ENCODE results near the gene GGT1.
"Not testable (repeated sequence)": the region's sequence is repeated elsewhere in the genome, so short reads cannot be mapped to it uniquely, and the experiment has no call there.

GGT1 gene

DNA sequence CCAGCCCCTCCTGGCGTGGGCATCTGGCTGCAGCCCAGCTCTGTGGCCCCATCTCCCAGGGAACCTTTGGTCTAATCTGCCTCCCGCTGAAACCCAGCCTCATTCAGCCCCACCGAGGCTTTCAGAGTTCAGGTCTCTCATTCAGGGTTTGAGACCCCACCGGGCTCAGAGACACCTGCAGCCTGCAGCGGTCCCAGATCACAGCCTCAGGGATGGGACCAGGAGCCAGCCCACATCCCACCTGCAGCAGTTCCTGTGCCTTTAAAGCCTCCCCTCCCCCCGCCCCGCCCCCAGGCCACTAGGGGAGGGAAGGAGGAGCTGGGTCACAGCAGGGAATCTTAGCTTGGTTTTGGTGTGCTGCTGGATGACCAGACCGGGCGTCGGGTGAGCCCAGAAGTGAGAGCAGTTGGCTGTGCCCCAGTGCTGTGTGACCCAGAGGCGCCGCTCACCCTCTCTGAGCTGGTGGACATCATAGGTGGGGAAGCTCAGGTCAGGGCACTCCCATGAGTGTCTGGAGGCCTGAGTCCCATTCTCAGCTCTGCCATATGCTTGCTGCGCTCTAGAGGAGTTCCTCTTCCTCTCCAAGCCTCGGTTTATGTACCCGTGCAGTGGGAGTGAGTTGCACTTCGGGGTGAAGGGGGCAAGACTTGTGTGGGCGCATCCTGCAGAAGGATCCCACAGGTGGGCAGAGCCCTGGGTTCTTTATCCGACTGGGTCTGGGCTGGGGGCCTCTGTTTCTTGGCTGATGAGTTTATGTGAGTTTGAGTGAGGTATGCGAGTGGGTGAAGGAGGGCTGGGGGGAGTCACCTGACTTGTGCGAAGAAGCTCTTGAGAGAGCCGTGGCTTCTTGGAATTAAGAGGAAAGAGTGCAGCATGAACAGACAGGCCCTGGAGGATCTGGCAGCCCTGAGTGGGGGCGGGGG is at the start of gene GGT1:
TSS of gene GGT1 (plus strand) at position 347 of the 923 bp plus-strand sequence. CDS start 7,889 bp downstream, outside the sequence.
- not testable (repeated sequence) for DNase-seq

DNA sequence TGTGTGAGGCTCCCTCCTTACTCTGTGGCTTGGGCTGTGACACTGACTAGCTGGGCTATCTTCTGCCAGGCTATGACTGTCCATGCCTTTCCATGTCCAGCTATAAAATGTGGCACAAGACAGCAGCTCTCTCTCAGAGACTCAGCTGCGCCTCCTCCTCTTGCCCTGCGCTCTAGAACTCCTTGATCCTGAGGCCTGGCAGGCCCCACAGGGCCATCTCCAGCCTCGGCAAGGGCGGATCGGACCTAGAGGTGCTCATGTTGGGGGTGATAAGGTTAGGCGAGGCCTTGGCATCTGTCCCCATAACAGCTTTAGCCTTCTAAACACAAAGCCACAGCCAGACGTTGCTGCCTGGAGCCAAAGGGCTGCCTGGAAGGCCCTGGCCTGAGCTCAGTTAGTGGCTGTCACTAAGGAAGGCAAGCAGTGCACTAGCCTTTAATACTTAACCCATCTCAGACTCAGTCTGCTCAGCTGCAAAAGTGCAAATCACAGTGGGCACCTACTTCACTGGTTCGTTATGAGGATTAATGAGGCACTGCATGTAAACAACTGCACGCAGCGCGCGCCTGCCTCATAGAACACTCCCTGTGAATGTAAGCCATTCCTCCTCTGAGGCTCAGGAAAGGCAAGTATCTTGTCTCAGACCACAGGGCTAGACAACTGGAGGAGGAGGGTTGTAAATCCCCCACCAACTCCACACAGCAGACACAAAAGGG is 49.2 kb upstream of the GGT1 start:
- DNase-seq: no peak

GRCh38 chr22:24554313-24555164 is 48.5 kb upstream of the GGT1 start, which contains the start of gene GUCD1:
Gene GUCD1 (minus strand): TSS chr22:24555138. CDS start chr22:24554991, 147 bp downstream.
- peak; percentile 2 for DNase-seq

GRCh38 chr22:24555165-24556039 is 47.6 kb upstream of the GGT1 start, which contains the start of gene SNRPD3:
Gene SNRPD3 (plus strand): TSS chr22:24555999. CDS start chr22:24557675, 1,676 bp downstream.
- DNase-seq: peak; percentile 100

GRCh38 chr22:24559471-24559870 is 43.5 kb upstream of the GGT1 start:
- DNase-seq: no peak

DNA sequence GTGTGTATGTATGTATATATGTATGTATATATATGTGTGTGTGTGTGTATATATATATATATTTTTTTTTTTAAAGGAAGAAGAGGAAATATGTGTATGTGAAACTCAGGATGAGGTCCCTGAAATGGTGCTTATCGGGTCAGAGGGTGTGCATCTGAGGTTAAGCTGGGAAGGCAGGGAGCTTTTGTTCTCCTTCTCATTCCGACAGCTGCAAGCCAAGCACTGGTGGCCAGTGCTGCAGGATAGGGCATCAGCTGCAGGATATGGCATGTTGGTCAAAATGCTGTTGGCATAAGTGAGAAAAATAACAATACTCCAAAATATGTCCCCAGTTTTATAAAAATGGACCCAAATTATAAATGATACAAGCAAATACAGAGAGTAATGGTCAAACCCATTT is 39.7 kb upstream of the GGT1 start:
- no peak for DNase-seq

DNA sequence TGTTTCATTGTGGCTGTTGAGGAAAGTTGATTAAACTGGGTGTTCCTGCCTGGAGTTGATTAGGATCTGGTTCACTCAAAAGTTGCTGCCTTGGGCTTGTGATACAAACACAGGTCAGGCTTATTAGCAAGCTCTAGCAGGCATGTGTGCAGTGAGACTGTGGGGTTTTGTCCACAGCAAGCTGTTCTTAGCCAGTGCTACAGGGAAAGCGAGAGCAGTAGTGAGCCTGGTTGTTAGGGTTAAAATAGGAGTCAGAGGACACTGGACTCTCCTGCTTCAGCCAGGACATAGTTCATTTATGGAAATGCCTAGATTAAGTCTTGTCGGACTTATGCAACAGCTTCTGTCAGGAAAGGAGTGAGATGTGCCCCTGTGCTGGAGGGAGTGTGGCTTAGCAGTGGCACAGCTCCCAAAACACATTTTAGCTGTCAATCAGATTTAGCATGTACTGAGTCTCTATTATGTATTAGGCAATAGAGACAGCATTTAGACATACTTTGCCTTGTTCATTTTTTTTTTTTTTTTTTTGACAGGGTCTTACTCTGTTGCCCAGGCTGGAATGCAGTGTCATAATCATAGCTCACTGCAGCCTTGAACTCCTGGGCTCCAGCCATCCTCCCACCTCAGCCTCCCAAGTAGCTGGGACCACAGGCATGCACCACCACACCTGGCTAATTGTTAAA is 38.5 kb upstream of the GGT1 start:
- DNase-seq: no peak

DNA sequence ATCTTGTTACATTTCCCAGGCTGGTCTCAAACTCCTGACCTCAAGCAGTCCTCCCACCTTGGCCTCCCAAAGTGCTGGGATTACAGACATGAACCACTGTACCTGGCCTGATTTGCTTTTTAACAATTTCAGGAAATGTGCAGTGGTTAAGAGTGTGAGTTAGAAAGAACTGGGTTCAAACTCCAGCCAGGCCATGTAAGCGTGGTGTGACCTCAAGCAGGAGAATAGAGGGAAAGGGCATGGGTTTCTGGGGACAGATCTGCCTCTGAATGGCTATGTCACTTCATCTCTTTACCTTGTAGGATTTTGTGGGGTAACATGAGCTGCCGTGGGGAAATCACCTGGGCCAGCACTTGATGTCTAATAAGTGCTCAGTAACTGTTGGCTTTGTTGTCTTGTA is 37.9 kb upstream of the GGT1 start:
- no peak for DNase-seq

DNA sequence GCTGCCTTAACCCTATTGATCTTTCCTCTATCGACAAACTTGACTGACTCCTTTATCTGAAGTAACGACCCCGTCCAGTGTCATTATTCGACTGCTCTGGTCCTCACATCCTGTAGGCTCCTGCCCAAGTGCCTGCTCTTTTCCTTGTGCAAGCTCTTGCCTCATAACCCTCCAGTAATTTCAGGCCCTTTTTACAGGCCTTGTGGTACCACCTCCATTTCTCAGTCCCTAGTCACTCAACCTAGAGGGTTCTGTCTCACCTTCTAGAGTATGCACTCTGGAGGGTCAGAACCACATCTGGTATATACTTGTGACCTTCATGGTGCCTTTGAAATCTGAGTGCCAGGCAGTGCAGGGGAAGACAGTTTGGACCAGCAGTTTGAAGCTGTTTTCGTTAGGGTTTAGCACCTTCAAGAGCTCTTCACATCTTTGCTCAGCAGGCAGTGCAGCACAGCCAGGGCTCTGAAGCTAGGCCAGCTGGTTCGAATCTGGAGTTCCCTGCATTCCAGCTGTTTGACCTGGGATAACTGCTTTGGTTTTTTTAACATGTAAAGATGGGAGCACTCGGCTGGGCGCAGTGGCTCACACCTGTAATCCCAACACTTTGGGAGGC is 36.0 kb upstream of the GGT1 start:
- DNase-seq: no peak

DNA sequence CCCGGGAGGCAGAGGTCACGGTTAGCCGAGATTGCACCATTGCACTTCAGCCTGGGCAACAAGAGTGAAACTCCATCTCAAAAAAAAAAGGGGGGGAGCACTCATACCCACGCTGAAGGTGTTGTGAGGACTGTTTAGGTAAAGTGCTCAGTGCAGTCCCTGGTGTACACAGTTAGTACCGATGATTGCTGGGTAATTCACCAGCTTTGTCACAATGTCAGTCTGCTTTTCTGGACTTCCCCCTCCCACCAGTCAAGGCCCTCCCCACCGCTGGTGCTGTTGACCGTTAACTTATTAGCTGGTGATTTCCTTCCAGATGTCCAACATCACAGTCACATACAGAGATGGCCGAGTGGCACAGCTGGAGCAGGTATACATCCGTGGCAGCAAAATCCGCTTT is 35.3 kb upstream of the GGT1 start:
- DNase-seq: no peak

DNA sequence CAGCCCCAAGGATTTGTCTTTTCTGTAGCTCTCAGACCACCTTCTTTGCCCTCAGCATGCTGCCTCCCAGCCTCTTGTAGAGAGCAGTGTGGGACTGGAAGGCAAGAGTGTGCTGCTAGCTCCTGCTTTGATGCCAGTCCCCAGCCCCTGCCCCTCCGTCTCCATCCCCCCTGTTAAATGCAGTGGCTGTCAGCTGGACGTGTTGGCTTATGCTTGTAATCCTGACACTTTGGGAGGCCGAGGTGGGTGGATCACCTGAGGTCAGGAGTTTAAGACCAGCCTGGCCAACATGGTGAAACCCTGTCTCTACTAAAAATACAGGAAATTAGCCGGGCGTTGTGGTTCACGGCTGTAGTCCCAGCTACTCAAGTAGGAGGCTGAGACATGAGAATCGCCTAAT is 31.7 kb upstream of the GGT1 start:
- no peak for DNase-seq

- no peak for DNase-seq
These were observed 26.2 kb upstream of the GGT1 start for GRCh38 chr22:24576778-24577177.

GRCh38 chr22:24578355-24579257 is 24.4 kb upstream of the GGT1 start:
- DNase-seq: no peak

GRCh38 chr22:24579258-24579601 is 23.8 kb upstream of the GGT1 start:
- DNase-seq: no peak

DNA sequence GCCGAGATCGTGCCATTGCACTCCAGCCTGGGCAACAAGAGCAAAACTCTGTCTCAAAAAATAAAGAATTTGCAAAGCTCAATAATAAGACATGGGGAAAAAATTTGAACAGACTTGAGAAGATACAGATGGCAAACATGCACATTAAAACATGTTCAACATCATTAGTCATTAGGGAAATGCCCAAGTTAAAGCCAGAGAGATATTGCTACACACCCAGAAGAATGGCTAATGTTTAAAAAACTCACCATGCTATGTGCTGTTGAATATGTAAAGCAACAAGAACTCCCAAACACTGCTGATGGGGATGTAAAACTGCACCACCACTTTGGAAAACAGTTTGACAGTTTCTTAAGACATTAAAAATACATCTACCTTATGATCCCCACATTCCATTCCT is 22.7 kb upstream of the GGT1 start:
- DNase-seq: no peak

- no peak for DNase-seq
These were observed 20.8 kb upstream of the GGT1 start for GRCh38 chr22:24582056-24582814.

- DNase-seq: no peak
These were observed 19.5 kb upstream of the GGT1 start for GRCh38 chr22:24583221-24584165.

Data from activated effector memory CD4-positive, alpha-beta T cell treated with Interleukin-2 at 50 U/mL for 16 hours (primary cell).